Erythroblast (primary cell): ENCODE measurements around the gene PLCB4.

Experiments used
- GATA1 ChIP-seq: IDR thresholded peaks from 2 replicates; pipeline ENCODE4 v1.6.1; 2011; ENCODE audit warnings: low read depth, mild to moderate bottlenecking, control low read depth, low read length, moderate library complexity
- POLR2A ChIP-seq: IDR thresholded peaks from 2 replicates; pipeline ENCODE4 v1.6.1; 2011; ENCODE audit warnings: mild to moderate bottlenecking, low read length

- no peak for TF ChIP-seq POLR2A
- no peak for TF ChIP-seq GATA1
Observed at GRCh38 chr20:9024606-9025005, 44.3 kb upstream of the PLCB4 start.
